Measurements from ENCODE around the gene PCDHB12. TPM values are rescaled to one million over a fixed set of nuclear protein-coding genes. Genes with fewer than 3 reads are reported as not detected.
"Not testable (repeated sequence)": the region's sequence is repeated elsewhere in the genome, so short reads cannot be mapped to it uniquely, and the experiment has no call there.

The PCDHB12 gene
- total RNA-seq, 1 experiment from 2014 or later = not detected

GRCh38 chr5:141175933-141176332 is 32.6 kb upstream of the PCDHB12 start:
- Mint-ChIP-seq H3K27ac (ENCODE audit: unreplicated experiment) (no peak overlapping the region), H3K36me3 (ENCODE audit: insufficient read depth, unreplicated experiment) (no peaks in the 10 kb centered on the region), H3K4me3 (ENCODE audit: unreplicated experiment) (no peak overlapping the region), H3K4me1 (ENCODE audit: low read depth, unreplicated experiment) (no peaks in the 10 kb centered on the region), H3K9me3 (ENCODE audit: unreplicated experiment) (peaks cover 9% of the 10 kb centered on the region), H3K27me3 (ENCODE audit: insufficient read depth, unreplicated experiment) (no peaks in the 10 kb centered on the region)
- Histone ChIP-seq H3K27me3 (replicated peaks; ENCODE audit: control insufficient read depth, insufficient read depth, low read length) (no peaks in the 10 kb centered on the region), H3K4me3 (ENCODE audit: low read depth, low read length) (no peak overlapping the region), H3K9me3 (no peaks in the 10 kb centered on the region), H3K4me1 (no peaks in the 10 kb centered on the region), H3K36me3 (ENCODE audit: control insufficient read depth, insufficient read depth, low read length) (no peaks in the 10 kb centered on the region)
- ChIA-PET POLR2A (no interaction called here), CTCF (no interaction called here)
- no TSS peak for BruUV-seq (replicated peaks)
- intact Hi-C loops (cut with micrococcal nuclease; ENCODE audit: unreplicated experiment) = no loop called here
- TF ChIP-seq, protein P1, sequence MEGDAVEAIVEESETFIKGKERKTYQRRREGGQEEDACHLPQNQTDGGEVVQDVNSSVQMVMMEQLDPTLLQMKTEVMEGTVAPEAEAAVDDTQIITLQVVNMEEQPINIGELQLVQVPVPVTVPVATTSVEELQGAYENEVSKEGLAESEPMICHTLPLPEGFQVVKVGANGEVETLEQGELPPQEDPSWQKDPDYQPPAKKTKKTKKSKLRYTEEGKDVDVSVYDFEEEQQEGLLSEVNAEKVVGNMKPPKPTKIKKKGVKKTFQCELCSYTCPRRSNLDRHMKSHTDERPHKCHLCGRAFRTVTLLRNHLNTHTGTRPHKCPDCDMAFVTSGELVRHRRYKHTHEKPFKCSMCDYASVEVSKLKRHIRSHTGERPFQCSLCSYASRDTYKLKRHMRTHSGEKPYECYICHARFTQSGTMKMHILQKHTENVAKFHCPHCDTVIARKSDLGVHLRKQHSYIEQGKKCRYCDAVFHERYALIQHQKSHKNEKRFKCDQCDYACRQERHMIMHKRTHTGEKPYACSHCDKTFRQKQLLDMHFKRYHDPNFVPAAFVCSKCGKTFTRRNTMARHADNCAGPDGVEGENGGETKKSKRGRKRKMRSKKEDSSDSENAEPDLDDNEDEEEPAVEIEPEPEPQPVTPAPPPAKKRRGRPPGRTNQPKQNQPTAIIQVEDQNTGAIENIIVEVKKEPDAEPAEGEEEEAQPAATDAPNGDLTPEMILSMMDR (IDR thresholded peaks at IDR 0.05; ENCODE audit: insufficient read depth in 1 of 2, low read depth in 1 of 2, low read length in 1 of 2, severe bottlenecking in 1 of 2, unreplicated experiment in 1 of 2) = no peak
- DNase-seq = no peak

GRCh38 chr5:141177577-141178191 is 30.8 kb upstream of the PCDHB12 start, which contains the start of gene PCDHB8:
TSS of gene PCDHB8 (plus strand) at chr5:141177790. CDS start at chr5:141178035, 245 bp downstream.
- H3K4me1 ChIP-seq; H3K4me3 ChIP-seq (ENCODE audit: low read depth, low read length); POLR2A ChIA-PET; H3K36me3 ChIP-seq (ENCODE audit: control insufficient read depth, insufficient read depth, low read length); H3K4me3 Mint-ChIP-seq (ENCODE audit: unreplicated experiment); H3K36me3 Mint-ChIP-seq (ENCODE audit: insufficient read depth, unreplicated experiment); H3K9me3 ChIP-seq; BruUV-seq (replicated peaks); DNase-seq; H3K27me3 ChIP-seq (replicated peaks; ENCODE audit: control insufficient read depth, insufficient read depth, low read length); CTCF ChIA-PET; H3K4me1 Mint-ChIP-seq (ENCODE audit: low read depth, unreplicated experiment); H3K27me3 Mint-ChIP-seq (ENCODE audit: insufficient read depth, unreplicated experiment); H3K27ac Mint-ChIP-seq (ENCODE audit: unreplicated experiment); H3K9me3 Mint-ChIP-seq (ENCODE audit: unreplicated experiment): not testable (repeated sequence)
- intact Hi-C loops (cut with micrococcal nuclease; ENCODE audit: unreplicated experiment) = loop anchor here (2.0 kb wide), 1 partner anchor 37 kb away; no protein-coding TSS in a partner anchor

DNA sequence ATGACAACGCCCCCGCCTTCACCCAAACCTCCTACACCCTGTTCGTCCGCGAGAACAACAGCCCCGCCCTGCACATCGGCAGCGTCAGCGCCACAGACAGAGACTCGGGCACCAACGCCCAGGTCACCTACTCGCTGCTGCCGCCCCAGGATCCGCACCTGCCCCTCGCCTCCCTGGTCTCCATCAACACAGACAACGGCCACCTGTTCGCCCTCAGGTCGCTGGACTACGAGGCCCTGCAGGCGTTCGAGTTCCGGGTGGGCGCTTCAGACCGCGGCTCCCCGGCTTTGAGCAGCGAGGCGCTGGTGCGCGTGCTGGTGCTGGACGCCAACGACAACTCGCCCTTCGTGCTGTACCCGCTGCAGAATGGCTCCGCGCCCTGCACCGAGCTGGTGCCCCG is 29.1 kb upstream of the PCDHB12 start:
- H3K9me3 Mint-ChIP-seq (ENCODE audit: unreplicated experiment); H3K36me3 Mint-ChIP-seq (ENCODE audit: insufficient read depth, unreplicated experiment); H3K4me3 ChIP-seq (ENCODE audit: low read depth, low read length); H3K27me3 ChIP-seq (replicated peaks; ENCODE audit: control insufficient read depth, insufficient read depth, low read length); POLR2A ChIA-PET; H3K27me3 Mint-ChIP-seq (ENCODE audit: insufficient read depth, unreplicated experiment); DNase-seq; H3K4me1 ChIP-seq; H3K9me3 ChIP-seq; H3K4me3 Mint-ChIP-seq (ENCODE audit: unreplicated experiment); BruUV-seq (replicated peaks); CTCF ChIA-PET; H3K36me3 ChIP-seq (ENCODE audit: control insufficient read depth, insufficient read depth, low read length); H3K27ac Mint-ChIP-seq (ENCODE audit: unreplicated experiment); H3K4me1 Mint-ChIP-seq (ENCODE audit: low read depth, unreplicated experiment): not testable (repeated sequence)
- intact Hi-C loops (cut with micrococcal nuclease; ENCODE audit: unreplicated experiment) = loop anchor here (2.0 kb wide), 1 partner anchor 35 kb away; no protein-coding TSS in a partner anchor

GRCh38 chr5:141179876-141180275 is 28.6 kb upstream of the PCDHB12 start:
- H3K36me3 Mint-ChIP-seq (ENCODE audit: insufficient read depth, unreplicated experiment); H3K36me3 ChIP-seq (ENCODE audit: control insufficient read depth, insufficient read depth, low read length); H3K27me3 Mint-ChIP-seq (ENCODE audit: insufficient read depth, unreplicated experiment); H3K9me3 Mint-ChIP-seq (ENCODE audit: unreplicated experiment); H3K27ac Mint-ChIP-seq (ENCODE audit: unreplicated experiment); H3K4me1 Mint-ChIP-seq (ENCODE audit: low read depth, unreplicated experiment); H3K9me3 ChIP-seq; DNase-seq; H3K4me3 ChIP-seq (ENCODE audit: low read depth, low read length); H3K4me1 ChIP-seq; H3K27me3 ChIP-seq (replicated peaks; ENCODE audit: control insufficient read depth, insufficient read depth, low read length); H3K4me3 Mint-ChIP-seq (ENCODE audit: unreplicated experiment); BruUV-seq (replicated peaks); CTCF ChIA-PET; POLR2A ChIA-PET: not testable (repeated sequence)
- intact Hi-C loops (cut with micrococcal nuclease; ENCODE audit: unreplicated experiment) = loop anchor here (2.0 kb wide), 1 partner anchor 35 kb away; no protein-coding TSS in a partner anchor

All from Caco-2 (cell line).